Stimulated activated naive B cell treated with anti-CD40 and anti-IgM and Interleukin-4, amounts not matched to agents 10 μg/mL and 1 μg/mL and 100 μg/mL, for 72 hours (primary cell): ENCODE measurements around the gene PARD3.
"Not testable (repeated sequence)": the region's sequence is repeated elsewhere in the genome, so short reads cannot be mapped to it uniquely, and the experiment has no call there.

Source experiments
- ATAC-seq, 2 donors: fragments of 150-1000 bp; cut with Tn5 transposase; replicated peaks; 2 replicates each; pipeline ENCODE4 v1.10.0; 2021; ENCODE audit warnings: moderate library complexity in 1 of 2
- DNase-seq: peaks from one replicate; pipeline ENCODE4 v3.0.0; 2021
- H3K27ac Mint-ChIP-seq: one replicate; pipeline ENCODE4 v1.8.0; 2022; ENCODE audit warnings: mild to moderate bottlenecking, mixed read lengths
- H3K27me3 Mint-ChIP-seq, 2 donors: one replicate each; pipeline ENCODE4 v1.8.0; 2022; ENCODE audit warnings: mixed read lengths in 2 of 2
- H3K36me3 Mint-ChIP-seq, 2 donors: one replicate each; pipeline ENCODE4 v1.8.0; 2022; ENCODE audit warnings: mixed read lengths in 2 of 2, mild to moderate bottlenecking in 1 of 2
- H3K4me1 Mint-ChIP-seq, 2 donors: one replicate each; pipeline ENCODE4 v1.8.0; 2022; ENCODE audit warnings: mixed read lengths in 2 of 2, mild to moderate bottlenecking in 1 of 2
- H3K4me3 Mint-ChIP-seq, 2 donors: one replicate each; pipeline ENCODE4 v1.8.0; 2022; ENCODE audit warnings: mild to moderate bottlenecking in 2 of 2, mixed read lengths in 2 of 2, moderate library complexity in 1 of 2
- H3K9me3 Mint-ChIP-seq, 2 donors: one replicate each; pipeline ENCODE4 v1.8.0; 2022; ENCODE audit warnings: mixed read lengths in 2 of 2, mild to moderate bottlenecking in 1 of 2

Gene PARD3

DNA sequence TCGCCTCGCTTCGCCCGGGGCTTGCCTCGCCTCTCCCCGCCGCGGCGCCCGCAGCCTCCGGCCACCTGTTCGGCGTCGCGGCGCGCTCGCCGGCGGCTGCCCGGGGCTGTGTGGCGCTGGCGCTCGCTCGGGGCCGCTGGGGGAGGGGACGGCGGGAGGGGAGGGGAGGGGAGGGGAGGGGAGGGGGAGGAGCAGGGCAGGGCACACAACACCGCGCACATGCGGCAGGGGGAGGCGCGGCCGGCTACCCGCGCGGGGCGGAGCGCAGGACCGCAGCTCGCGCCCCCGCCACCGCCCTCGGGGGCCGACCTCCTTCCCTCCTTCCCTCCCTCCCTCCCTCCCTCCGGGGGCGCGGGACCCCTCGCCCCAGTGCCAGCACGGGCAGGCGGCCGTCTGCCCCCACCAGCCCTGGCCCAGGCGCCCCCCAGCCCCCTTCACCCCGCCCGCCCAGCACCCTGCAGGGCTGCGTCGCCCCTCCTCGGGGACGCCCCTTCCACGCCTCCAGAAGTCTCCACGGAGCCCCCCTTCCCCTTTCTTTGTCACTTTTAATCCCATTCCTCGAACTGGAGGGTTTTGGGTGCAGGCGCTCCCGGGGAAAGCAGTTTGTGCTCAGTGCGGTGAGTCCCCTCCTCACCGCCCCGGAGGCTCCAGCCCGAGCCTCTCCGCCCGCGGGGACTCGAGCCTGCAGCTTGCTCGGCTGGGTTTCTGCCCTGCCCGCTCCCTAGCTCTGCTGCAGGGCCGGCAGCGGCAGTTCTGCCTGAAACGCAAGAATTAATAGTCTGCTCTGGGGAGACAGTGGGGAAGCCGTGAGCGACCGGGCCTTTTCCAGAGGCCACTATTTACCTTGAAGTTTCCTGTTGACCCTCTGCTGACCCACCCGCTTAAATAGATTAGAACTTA lies at the start of gene PARD3:
Gene PARD3 (minus strand): TSS at position 112 of the 900 bp plus-strand sequence. CDS start 301 bp downstream, outside the sequence.
- Mint-ChIP-seq H3K9me3 (no peaks in the 10 kb centered on the region), H3K27ac (no peak within 1 kb of the TSS), H3K27me3 (peaks cover 54 to 73% of the 10 kb centered on the region in 2 donors), H3K36me3 (no peaks in the 10 kb centered on the region), H3K4me3 (peak within 1 kb of the TSS; percentile 82 to 84), H3K4me1 (peaks cover 10 to 13% of the 10 kb centered on the region in 2 donors)
- DNase-seq (no peak), ATAC-seq (peak; percentile 43 to 55)

DNA sequence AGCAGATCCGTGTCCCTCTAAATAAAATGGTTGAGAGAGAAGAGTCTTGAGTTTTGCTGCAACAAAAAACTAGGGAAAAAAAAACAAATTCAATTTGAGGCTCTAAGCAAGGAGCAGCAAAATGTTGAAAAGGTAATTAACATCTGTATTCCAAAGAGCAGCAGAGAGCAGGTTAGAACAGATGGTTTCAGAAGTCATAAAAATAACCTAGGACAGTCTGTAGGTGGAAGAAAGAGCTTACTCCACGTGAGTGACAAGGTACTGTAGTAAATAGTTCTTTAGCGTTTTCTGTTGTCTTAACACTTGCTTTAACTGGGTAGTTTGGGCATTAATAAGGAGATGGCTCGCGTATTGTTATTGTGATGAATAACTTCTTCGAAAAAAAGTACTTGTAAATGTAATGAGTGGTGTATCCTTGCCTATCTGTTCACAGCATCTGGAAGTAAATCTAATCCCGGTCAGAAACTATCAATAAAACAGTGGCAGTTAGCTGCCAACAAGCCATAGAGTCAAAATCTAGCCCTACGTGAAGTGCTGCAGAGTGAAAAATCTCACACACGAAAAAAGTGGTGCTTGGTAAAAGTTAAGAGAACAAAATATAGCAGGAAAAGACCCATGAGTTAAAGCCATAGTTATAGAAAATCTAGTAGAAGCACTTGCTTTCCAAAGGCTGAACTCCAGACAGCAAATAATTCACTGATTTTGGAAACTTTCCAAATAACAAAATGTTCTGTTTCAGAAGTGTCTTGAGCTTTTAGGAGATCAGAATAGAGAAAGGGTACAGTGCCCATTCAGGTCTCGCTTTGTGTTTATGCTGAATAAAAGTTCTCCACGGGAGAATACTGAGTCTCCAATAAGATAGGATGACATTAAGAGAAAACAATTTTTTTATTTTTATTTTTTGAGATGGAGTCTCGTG lies 49.3 kb upstream of the PARD3 start:
- no peaks in the 10 kb centered on the region for H3K4me1 Mint-ChIP-seq
- no peak overlapping the region for H3K4me3 Mint-ChIP-seq
- ATAC-seq (no peak), DNase-seq (no peak)
- no peaks in the 10 kb centered on the region for H3K36me3 Mint-ChIP-seq
- no peaks in the 10 kb centered on the region for H3K9me3 Mint-ChIP-seq
- peaks cover 0 to 8% of the 10 kb centered on the region in 2 donors for H3K27me3 Mint-ChIP-seq
- H3K27ac Mint-ChIP-seq = no peak overlapping the region

DNA sequence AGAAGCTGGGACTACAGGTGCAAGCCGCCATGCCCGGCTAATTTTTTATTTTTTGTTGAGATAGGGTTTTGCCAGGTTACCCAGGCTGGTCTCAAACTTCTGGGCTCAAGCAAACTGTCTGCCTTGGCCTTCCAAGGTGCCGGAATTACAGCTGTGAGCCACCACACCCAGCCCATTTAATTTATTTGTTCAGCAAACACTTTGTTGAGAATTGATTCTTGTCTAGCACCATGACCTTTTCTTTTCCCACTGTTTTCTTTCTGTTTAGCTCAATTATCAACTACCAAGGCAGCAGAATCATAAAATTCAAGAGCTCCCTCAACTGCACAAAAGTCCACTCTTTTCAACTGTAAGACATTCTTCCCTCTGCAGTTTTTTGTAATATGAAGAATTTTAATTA lies 47.8 kb upstream of the PARD3 start:
- ATAC-seq (no peak), DNase-seq (no peak)
- no peaks in the 10 kb centered on the region for H3K36me3 Mint-ChIP-seq
- H3K4me3 Mint-ChIP-seq = no peak overlapping the region
- no peak overlapping the region for H3K27ac Mint-ChIP-seq
- no peaks in the 10 kb centered on the region for H3K9me3 Mint-ChIP-seq
- peaks cover 3 to 7% of the 10 kb centered on the region in 2 donors for H3K27me3 Mint-ChIP-seq
- no peaks in the 10 kb centered on the region for H3K4me1 Mint-ChIP-seq

DNA sequence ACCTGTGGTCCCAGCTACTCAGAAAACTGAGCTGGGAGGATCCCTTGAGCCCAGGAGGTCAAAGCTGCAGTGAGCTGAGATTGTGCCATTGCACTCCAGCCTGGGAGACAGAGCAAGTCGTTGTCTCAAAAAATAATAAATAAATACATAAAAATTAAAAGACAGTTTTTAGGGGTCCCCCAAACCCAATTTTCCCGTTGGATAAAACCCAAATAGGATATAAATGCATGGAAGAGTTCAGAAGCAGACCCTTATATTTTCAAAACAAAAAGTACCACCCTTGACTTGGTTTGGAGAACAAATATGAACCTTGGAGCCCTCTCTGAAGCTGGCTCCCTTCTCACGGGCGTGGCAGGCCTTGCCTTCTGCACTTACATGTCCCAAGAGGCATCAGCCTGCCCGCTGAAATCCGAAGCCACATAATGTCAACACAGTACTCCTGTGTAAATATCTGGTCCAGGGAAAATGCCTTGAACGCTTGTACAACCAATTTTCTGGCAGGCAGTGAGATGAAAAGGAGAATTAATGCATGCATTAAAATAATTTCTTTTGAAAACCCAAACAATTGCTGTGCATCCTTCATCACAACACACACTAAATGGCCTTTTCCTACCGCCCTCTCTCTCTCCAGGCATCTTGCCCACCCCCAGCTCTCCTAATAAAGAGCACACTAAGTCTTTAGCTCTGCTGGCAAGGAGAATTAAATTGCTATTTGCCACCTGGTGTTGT lies 46.4 kb upstream of the PARD3 start:
- Mint-ChIP-seq H3K4me3 (no peak overlapping the region), H3K4me1 (no peaks in the 10 kb centered on the region), H3K27me3 (peaks cover 10 to 11% of the 10 kb centered on the region in 2 donors), H3K9me3 (no peaks in the 10 kb centered on the region), H3K36me3 (no peaks in the 10 kb centered on the region), H3K27ac (no peak overlapping the region)
- ATAC-seq = no peak
- no peak for DNase-seq

DNA sequence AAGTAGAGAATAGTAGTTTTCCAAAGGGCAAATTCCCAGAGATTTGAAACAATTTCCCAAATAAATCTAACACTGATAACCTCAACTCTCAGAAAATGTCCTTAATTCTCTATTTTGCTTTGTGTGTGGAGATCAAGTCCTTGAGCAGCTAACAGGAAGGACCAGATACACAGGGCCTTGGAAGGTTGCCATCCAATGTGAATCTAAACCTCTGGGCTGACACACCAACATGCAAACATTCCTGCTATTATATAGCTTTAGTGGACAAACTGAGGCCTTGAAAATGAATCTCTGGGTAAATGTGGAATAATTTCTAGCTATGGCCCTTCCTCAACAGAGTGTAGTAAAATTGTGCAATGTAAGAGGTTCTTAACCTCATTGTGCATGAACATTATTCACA lies 44.1 kb upstream of the PARD3 start:
- DNase-seq = no peak
- no peak overlapping the region for H3K27ac Mint-ChIP-seq

DNA sequence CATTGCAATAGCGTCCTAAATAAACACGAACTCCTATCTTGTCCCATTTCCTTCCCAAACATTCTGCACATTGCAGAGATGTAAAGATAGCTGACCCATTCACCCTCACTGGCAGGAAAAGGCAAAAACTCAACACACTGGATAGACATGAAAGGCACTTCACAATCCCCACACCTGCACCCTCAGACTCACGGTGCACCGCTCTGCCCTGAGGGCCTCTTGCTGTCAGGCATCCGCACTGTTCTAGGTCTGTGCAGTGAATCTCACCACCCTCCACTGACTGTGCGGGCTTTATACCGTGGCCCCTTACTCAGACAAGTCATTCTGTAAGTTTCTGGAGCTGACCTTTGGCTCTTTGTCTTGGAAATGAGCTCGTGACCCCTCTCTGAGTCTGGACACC lies 42.9 kb upstream of the PARD3 start:
- Mint-ChIP-seq H3K9me3 (no peaks in the 10 kb centered on the region), H3K4me3 (no peak overlapping the region), H3K4me1 (no peaks in the 10 kb centered on the region), H3K27me3 (peaks cover 10 to 13% of the 10 kb centered on the region in 2 donors), H3K27ac (no peak overlapping the region), H3K36me3 (no peaks in the 10 kb centered on the region)
- ATAC-seq (no peak), DNase-seq (no peak)

More for the DNA sequence above, 44.1 kb upstream of the PARD3 start:
- no peak for ATAC-seq
- Mint-ChIP-seq H3K9me3 (no peaks in the 10 kb centered on the region), H3K27me3 (peaks cover 10 to 13% of the 10 kb centered on the region in 2 donors), H3K4me1 (no peaks in the 10 kb centered on the region), H3K4me3 (no peak overlapping the region), H3K36me3 (no peaks in the 10 kb centered on the region)

DNA sequence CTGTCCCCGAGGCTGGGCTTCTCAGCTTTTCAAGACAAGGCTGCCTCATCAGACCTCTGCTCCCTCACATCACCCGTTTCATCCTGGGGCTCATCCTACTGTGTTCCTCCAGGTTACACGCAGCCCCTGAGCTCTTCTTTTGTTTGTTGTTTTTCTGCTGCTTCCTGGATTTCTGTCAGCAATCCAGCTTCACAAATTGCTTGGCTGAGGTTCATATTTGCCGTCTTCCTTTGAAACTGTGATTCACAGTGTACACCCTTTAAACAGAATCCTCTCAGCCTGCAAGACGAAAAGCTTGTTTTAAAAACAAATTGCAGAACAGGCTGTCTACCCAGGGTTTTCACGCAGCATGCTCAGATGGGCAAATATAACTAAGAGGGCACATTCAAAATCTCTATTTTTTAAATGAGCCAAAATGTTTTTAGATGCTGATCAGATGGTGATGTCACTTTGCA lies 39.1 kb upstream of the PARD3 start:
- ATAC-seq = no peak
- Mint-ChIP-seq H3K27ac (no peak overlapping the region), H3K4me3 (no peak overlapping the region), H3K4me1 (no peaks in the 10 kb centered on the region), H3K27me3 (peaks cover 10 to 11% of the 10 kb centered on the region in 2 donors), H3K36me3 (no peaks in the 10 kb centered on the region), H3K9me3 (no peaks in the 10 kb centered on the region)
- no peak for DNase-seq

DNA sequence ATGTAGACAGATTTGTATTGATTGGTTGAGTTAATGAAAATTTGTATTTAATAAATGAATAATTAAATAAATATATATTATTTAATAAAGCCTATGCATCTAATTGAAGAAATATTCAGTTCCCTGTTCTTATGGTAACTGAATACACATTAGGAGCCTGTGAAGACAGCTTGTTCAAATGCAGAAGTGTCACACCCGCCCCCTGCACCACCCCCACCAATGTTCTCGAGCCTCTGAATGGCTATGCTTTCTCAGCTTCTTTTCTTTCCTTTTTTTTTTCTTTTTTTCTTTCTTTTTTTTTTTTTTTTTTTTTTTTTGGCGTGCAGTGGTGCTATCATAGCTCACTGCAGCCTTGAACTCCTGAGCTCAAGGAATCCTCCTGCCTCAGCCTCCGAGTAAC lies 38.3 kb upstream of the PARD3 start:
- H3K9me3 Mint-ChIP-seq = no peaks in the 10 kb centered on the region
- H3K36me3 Mint-ChIP-seq = no peaks in the 10 kb centered on the region
- no peak for ATAC-seq
- no peak overlapping the region for H3K4me3 Mint-ChIP-seq
- no peak overlapping the region for H3K27ac Mint-ChIP-seq
- DNase-seq = no peak
- H3K27me3 Mint-ChIP-seq = peaks cover 10 to 11% of the 10 kb centered on the region in 2 donors
- no peaks in the 10 kb centered on the region for H3K4me1 Mint-ChIP-seq

DNA sequence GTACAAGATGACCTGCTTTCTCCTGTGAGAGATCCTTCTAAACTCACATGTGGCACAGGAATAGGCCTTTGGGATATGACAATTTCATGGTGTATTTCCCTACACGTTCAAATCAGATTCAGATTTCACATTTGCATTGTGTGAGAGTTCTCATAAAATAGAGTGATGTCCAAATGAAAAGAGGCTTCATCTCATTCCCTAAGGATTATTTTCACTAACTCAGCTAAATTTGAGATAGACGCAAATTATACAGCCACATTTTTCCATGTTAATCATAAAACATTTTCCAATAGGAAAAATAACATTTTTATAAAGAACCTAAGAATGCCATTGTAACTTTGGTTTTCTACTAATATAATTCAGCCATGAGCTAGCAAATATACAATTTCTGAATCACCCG lies 35.5 kb upstream of the PARD3 start:
- no peak overlapping the region for H3K4me3 Mint-ChIP-seq
- ATAC-seq (no peak), DNase-seq (no peak)
- H3K27me3 Mint-ChIP-seq = peaks cover 0 to 4% of the 10 kb centered on the region in 2 donors
- no peaks in the 10 kb centered on the region for H3K9me3 Mint-ChIP-seq
- no peaks in the 10 kb centered on the region for H3K36me3 Mint-ChIP-seq
- H3K27ac Mint-ChIP-seq = no peak overlapping the region
- no peaks in the 10 kb centered on the region for H3K4me1 Mint-ChIP-seq

DNA sequence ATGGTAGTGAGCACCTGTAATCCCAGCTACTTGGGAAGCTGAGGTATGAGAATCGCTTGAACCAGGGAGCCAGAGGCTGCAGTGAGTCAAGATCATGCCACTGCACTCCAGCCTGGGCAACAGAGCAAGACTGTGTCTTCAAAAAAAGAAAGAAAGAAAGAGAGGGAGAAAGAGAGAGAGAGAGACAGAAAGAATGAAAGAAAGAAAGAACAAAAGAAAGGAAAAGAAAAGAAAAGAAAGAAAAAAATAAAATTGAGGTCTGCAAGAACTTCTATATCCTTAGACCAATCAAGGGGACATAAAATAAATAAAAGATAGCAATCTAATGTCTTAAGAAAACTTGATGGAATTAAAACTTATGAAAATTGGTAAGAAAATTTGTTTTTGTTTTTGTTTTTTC lies 34.9 kb upstream of the PARD3 start:
- no peaks in the 10 kb centered on the region for H3K4me1 Mint-ChIP-seq
- no peaks in the 10 kb centered on the region for H3K9me3 Mint-ChIP-seq
- no peak for ATAC-seq
- no peak for DNase-seq
- H3K36me3 Mint-ChIP-seq = no peaks in the 10 kb centered on the region
- no peak overlapping the region for H3K4me3 Mint-ChIP-seq
- H3K27ac Mint-ChIP-seq = no peak overlapping the region
- peaks cover 0 to 4% of the 10 kb centered on the region in 2 donors for H3K27me3 Mint-ChIP-seq

DNA sequence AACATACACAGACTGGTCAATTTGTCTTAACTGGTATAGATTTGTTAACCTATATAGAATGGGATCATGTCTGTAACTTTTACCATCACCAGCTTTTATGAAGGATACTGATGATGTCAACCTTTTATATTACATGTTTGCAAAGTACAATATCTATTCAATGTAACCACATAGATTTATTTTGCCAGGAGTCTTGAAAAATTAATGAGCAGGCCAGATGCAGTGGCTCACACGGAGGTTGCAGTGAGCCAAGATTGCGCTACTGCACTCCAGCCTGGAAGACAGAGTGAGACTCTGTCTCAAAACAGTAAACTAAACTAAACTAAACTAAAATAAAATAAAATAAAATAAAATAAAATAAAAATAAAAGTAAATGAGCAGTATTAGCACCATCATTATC lies 30.0 kb upstream of the PARD3 start:
- H3K4me1 Mint-ChIP-seq = no peaks in the 10 kb centered on the region
- ATAC-seq = no peak
- H3K4me3 Mint-ChIP-seq = no peak overlapping the region
- H3K27me3 Mint-ChIP-seq = no peaks in the 10 kb centered on the region
- H3K27ac Mint-ChIP-seq = no peak overlapping the region
- H3K36me3 Mint-ChIP-seq = no peaks in the 10 kb centered on the region
- no peaks in the 10 kb centered on the region for H3K9me3 Mint-ChIP-seq
- DNase-seq = no peak

DNA sequence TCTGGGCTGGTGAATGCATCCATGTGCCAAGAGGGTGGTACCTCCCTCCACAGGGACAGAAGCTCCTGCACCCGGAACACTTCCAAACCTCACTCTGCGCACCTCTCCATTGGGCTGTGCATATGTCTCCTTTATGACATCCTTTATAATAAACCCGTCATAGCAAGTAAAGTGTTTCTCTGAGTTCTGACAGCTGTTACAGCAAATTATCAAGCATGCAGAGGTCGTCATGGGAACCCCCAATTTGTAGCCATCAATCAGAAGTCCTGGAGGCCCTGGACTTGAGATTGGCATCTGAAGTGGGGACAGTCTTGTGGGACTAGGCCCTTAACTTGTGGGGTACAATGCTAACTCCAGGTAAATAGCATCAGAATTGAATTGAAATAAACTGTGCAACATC lies 29.4 kb upstream of the PARD3 start:
- DNase-seq (no peak), ATAC-seq (no peak)
- H3K36me3 Mint-ChIP-seq = no peaks in the 10 kb centered on the region
- no peaks in the 10 kb centered on the region for H3K27me3 Mint-ChIP-seq
- no peaks in the 10 kb centered on the region for H3K4me1 Mint-ChIP-seq
- no peak overlapping the region for H3K27ac Mint-ChIP-seq
- no peaks in the 10 kb centered on the region for H3K9me3 Mint-ChIP-seq
- H3K4me3 Mint-ChIP-seq = no peak overlapping the region

DNA sequence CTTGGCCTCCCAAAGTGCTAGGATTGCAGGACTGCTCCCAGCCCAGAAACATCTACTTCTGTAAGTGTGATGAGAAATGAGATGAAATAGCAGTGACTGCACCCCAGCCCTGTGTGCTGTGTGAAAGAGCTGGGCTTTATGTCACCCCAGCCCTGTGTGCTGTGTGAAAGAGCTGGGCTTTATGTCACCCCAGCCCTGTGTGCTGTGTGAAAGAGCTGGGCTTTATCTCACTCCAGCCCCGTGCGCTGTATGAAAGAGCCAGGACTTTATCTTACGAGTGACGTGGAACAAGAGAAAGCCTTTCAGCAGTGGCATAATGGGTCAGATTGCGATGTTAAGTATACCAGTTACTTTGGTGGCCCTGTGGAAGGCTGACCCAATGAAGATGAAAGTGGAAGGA lies 28.4 kb upstream of the PARD3 start:
- H3K4me3 Mint-ChIP-seq, DNase-seq, H3K4me1 Mint-ChIP-seq, H3K27me3 Mint-ChIP-seq, H3K27ac Mint-ChIP-seq, ATAC-seq, H3K36me3 Mint-ChIP-seq, H3K9me3 Mint-ChIP-seq: not testable (repeated sequence)

DNA sequence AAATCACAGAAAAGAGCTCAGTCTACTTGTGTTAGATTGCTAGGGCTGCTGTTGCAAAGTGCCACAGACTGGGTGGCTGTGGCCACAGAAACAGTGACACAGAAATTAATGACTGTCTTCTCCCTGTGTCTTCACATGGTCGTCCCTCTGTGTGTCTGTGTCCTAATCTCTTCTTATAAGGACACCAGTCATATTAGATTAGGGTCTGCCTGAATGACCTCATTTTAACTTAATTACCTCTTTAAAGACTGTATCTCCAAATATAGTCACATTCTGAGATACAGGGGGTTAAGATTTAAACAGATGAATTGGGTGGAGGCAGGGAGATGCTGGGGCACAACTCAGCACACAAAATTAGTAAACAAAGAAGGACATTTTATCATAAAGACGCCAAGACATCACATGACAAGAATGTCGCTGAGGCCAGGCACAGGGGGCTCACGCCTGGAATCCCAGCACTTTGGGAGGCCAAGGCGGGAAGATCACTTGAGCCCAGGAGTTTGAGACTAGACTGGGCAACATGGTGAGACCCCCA lies 23.3 kb upstream of the PARD3 start:
- no peak for ATAC-seq
- peaks cover 4 to 6% of the 10 kb centered on the region in 2 donors for H3K4me1 Mint-ChIP-seq
- no peaks in the 10 kb centered on the region for H3K27me3 Mint-ChIP-seq
- H3K4me3 Mint-ChIP-seq = no peak overlapping the region
- H3K36me3 Mint-ChIP-seq = no peaks in the 10 kb centered on the region
- H3K9me3 Mint-ChIP-seq = peaks cover 2 to 4% of the 10 kb centered on the region in 2 donors
- no peak overlapping the region for H3K27ac Mint-ChIP-seq
- no peak for DNase-seq
